ENCODE measurements around the gene NEXN. TPM values are rescaled to one million over a fixed set of nuclear protein-coding genes. Genes with fewer than 3 reads are reported as not detected.

NEXN gene
- total and polyA plus RNA-seq, 2 of the 13 experiments (the other 11 are each of a cell fraction or from before 2014, with no cell fraction given), result 0.07 to 0.97 TPM

DNA sequence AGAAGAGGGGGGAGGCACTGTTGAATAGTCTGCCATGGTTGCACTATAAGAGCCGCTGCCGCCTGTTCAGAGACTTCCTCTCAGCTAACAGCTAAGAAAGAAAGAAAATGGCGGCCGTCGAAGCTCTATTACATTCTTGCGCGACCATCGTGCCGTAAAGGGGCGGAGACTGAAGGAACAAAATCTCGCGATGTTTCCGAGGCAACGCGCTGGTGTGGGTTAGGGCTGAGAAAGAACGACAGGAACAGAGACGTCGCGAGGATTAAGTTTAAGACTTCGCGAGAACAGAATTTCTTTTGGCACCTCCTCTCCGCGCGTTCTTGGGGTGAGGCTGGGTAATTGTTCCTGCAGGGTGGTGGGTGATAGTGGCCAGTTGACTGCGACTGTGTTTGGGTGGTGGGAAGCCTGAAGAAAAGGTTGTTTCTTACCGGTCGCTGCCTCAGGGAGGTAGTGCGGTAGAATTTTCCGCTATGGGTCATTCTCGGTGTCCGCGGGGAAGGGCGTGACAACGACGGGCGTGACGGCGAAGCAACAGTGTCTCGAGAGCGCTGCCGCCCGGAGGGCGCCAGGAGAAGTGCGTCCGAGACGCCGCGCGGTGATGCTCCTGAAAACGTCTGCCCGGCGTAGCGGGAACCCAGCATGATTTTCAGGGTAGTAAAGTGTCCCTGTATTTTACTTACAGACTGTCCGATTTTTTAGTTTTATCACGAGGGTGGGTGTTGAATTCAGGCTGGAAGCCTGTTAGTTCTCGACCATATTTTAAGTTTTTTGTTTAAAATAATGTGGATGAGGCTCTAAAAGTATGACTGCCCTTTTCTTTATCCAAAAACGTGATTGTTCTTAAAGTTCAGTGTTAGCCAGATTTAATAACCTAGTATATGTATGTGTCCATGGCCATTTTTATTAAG is 90.8 kb downstream of the NEXN start, which contains the start of gene FUBP1 (continued):
- TF ChIP-seq MTERF4 (CRISPR knock-in tag; IDR thresholded peaks at IDR 0.05) (no peak), JDP2 (CRISPR knock-in tag; IDR thresholded peaks at IDR 0.05; ENCODE audit: borderline replicate concordance) (no peak), MZF1 (CRISPR knock-in tag; IDR thresholded peaks at IDR 0.05; ENCODE audit: borderline replicate concordance) (no peak), MATR3 (CRISPR knock-in tag; IDR thresholded peaks at IDR 0.05) (no peak), ZNF34 (CRISPR knock-in tag; IDR thresholded peaks at IDR 0.05; ENCODE audit: borderline replicate concordance) (0 out of 2 replicates have a peak, but pooled peaks have one; percentile 26), ZFAT (CRISPR knock-in tag; conservative IDR thresholded peaks at IDR 0.05) (no peak), ZNF234 (CRISPR knock-in tag; conservative IDR thresholded peaks at IDR 0.05) (peak; percentile 13; the same call in 1 of the 2 replicates), ZSCAN29 (CRISPR knock-in tag; conservative IDR thresholded peaks at IDR 0.05) (no peak; the same call in 1 of the 2 replicates), RBAK (CRISPR knock-in tag; IDR thresholded peaks at IDR 0.05) (no peak), HNRNPK (IDR thresholded peaks at IDR 0.05; ENCODE audit: low read depth, low read length, poor library complexity, severe bottlenecking) (no peak), ZNF441 (CRISPR knock-in tag; IDR thresholded peaks at IDR 0.05; ENCODE audit: borderline replicate concordance) (peak; percentile 43; the same call in 1 of the 2 replicates), BHLHE40 (IDR thresholded peaks at IDR 0.05; ENCODE audit: low read length) (no peak), DRAP1 (CRISPR knock-in tag; IDR thresholded peaks at IDR 0.05) (peak; percentile 87), ZNF136 (CRISPR knock-in tag; IDR thresholded peaks at IDR 0.05; ENCODE audit: low read depth) (no peak), CENPT (CRISPR knock-in tag; IDR thresholded peaks at IDR 0.05; ENCODE audit: low read depth) (no peak), DNMT1 (CRISPR knock-in tag; IDR thresholded peaks at IDR 0.05) (no peak), REL (CRISPR knock-in tag; conservative IDR thresholded peaks at IDR 0.05) (0 out of 2 replicates have a peak, but pooled peaks have one; percentile 47), PHF20 (CRISPR knock-in tag; IDR thresholded peaks at IDR 0.05) (0 out of 2 replicates have a peak, but pooled peaks have one; percentile 20), FOXC1 (CRISPR knock-in tag; IDR thresholded peaks at IDR 0.05; ENCODE audit: borderline replicate concordance) (no peak), IRF1 (CRISPR knock-in tag; IDR thresholded peaks at IDR 0.05; ENCODE audit: low read depth) (no peak), PPARG (CRISPR knock-in tag; conservative IDR thresholded peaks at IDR 0.05) (0 out of 2 replicates have a peak, but pooled peaks have one; percentile 25), ETV5 (CRISPR knock-in tag; IDR thresholded peaks at IDR 0.05; ENCODE audit: borderline replicate concordance) (peak; percentile 9; the same call in 1 of the 2 replicates)
- TF ChIP-seq, protein P1, sequence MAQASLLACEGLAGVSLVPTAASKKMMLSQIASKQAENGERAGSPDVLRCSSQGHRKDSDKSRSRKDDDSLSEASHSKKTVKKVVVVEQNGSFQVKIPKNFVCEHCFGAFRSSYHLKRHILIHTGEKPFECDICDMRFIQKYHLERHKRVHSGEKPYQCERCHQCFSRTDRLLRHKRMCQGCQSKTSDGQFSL (CRISPR knock-in tag; IDR thresholded peaks at IDR 0.05), result 0 out of 2 replicates have a peak, but pooled peaks have one; percentile 3
- TF ChIP-seq, protein P2, sequence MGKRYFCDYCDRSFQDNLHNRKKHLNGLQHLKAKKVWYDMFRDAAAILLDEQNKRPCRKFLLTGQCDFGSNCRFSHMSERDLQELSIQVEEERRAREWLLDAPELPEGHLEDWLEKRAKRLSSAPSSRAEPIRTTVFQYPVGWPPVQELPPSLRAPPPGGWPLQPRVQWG (CRISPR knock-in tag; IDR thresholded peaks at IDR 0.05; ENCODE audit: borderline replicate concordance, low read depth), result no peak

Data from HepG2 (cell line).